AG04449 (cell line): Measurements from ENCODE around the gene ODC1.

Experiments
- CTCF ChIA-PET: fragments of 350-600 bp; formaldehyde crosslinking; extraction: SDS; loops from one replicate; lab custom pipeline; 2021; ENCODE audit warnings: antibody characterized with exemption; lab: Yijun Ruan, JAX
- POLR2A ChIA-PET: fragments of 400-600, 350-600 bp; formaldehyde crosslinking; extraction: SDS; loops from one replicate; lab custom pipeline; 2020; ENCODE audit warnings: antibody characterized with exemption, inconsistent platforms; lab: Yijun Ruan, JAX
- DNase-seq: peaks from one replicate; pipeline ENCODE4 v3.0.0-alpha.2; 2010; ENCODE audit warnings: low read depth, low spot score
- H3K4me3 ChIP-seq: 2 replicates; pipeline ENCODE4 v1.5.1; 2011; ENCODE audit warnings: low read depth, mild to moderate bottlenecking, control low read depth, low read length
- TF ChIP-seq, protein P1 (sequence below): IDR thresholded peaks from one replicate; pipeline ENCODE4 v1.5.1; 2011; ENCODE audit warnings: mild to moderate bottlenecking, moderate library complexity, low read length, control low read depth, inconsistent platforms; ENCODE audit not compliant: insufficient read depth; ENCODE audit errors: missing control alignments

The ODC1 gene

DNA sequence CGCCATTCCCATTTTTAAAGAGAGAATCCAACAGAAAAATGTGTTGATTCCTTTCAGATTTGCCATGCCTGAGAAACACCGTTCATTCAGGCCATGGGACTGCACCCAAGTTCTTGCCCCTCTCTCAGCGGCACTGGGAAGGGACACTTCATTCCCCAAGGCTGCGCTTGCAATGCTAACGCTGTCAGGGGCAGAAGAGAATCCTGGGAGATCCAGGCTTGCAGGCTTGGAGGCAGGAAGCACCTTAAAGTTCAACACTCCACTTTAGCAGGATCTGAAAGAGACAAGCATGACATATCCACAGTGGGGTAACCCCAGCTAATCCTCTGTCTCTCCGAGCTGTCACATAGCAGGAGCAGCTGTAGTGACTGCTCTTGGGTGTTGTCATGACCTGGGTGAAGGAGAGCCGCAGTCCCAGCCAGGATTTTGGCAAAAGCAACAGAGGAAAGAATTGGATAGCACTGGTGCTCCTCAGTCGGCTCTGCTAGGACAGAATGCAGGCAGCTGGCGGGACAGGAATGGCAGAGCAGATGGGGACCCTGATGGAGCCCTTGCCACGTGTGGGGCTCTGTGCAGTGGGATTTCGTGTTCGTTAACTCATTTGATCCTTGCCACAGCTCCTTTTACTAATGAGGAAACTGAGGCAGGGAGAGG is 22.0 kb upstream of the ODC1 start:
- DNase-seq: no peak
- ChIA-PET POLR2A (no interaction called here), CTCF (no interaction called here)
- TF ChIP-seq, protein P1, sequence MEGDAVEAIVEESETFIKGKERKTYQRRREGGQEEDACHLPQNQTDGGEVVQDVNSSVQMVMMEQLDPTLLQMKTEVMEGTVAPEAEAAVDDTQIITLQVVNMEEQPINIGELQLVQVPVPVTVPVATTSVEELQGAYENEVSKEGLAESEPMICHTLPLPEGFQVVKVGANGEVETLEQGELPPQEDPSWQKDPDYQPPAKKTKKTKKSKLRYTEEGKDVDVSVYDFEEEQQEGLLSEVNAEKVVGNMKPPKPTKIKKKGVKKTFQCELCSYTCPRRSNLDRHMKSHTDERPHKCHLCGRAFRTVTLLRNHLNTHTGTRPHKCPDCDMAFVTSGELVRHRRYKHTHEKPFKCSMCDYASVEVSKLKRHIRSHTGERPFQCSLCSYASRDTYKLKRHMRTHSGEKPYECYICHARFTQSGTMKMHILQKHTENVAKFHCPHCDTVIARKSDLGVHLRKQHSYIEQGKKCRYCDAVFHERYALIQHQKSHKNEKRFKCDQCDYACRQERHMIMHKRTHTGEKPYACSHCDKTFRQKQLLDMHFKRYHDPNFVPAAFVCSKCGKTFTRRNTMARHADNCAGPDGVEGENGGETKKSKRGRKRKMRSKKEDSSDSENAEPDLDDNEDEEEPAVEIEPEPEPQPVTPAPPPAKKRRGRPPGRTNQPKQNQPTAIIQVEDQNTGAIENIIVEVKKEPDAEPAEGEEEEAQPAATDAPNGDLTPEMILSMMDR: no peak
- no peak overlapping the region for H3K4me3 ChIP-seq

DNA sequence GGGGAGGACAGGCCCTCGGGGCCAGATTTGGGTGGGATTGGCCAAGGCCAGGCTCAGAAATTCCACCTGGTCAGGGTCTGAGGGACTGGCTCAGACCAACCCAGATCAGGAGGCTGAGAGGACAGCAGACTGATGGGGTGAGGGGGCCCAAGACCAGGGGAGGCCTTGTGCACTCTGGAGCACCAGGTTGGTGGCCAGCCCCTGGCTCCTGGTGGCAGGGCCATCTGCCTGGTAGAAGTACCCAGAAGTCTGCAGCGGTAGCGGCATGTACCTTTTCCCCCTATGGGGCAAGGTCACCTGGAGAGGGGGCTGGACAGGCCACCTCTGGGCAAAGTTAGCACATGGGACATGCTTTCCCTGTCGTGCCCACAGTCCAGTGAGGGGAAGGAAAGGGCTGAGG is 21.2 kb upstream of the ODC1 start:
- CTCF ChIA-PET: no interaction called here
- DNase-seq: no peak
- no peak overlapping the region for H3K4me3 ChIP-seq
- TF ChIP-seq, protein P1: no peak
- POLR2A ChIA-PET: no interaction called here

DNA sequence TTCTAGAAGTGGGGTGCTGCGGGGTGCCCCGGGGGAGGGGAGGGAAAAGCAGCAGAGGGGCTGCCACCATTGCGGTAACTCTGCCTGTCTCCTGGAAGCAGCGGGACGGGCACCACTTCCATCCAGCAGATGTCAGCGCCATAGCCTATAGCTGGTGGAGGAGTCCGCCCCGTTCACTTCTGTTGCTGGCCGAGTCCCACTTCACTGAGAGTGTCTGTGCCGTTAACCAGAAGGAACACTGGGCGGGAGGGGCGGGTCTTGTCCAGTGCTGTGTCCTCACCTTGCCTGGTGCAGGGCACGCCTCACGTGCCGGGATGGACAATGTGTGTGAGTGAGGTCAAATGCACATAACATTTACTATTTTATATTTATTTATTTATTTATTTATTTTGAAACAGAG is 19.3 kb upstream of the ODC1 start:
- TF ChIP-seq, protein P1: no peak
- CTCF ChIA-PET: interaction anchor here (0.8 kb wide), 1 partner anchor 192 kb away, joined by 3 read pairs; no protein-coding TSS in a partner anchor
- POLR2A ChIA-PET: no interaction called here
- no peak overlapping the region for H3K4me3 ChIP-seq
- no peak for DNase-seq

DNA sequence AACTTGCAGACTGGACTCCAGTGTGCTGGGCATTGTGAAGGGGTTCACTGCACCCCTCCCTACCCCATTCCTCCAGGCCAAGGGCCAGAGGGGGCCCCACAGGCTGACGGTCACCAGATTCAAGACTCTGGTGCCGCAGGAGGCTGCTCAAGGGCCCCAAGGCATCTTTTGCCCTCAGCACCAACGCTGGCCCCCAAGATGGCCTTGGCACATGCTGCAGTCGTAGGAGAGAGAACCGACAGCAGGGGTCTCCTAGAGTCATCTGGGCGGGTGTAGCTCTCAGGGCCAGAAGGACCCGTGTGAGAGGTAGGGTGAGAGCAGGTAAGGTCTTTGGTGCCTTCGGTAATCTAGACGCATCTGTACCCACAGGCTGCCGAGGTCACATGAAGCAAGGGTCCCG is 18.7 kb upstream of the ODC1 start:
- TF ChIP-seq, protein P1: no peak
- ChIA-PET CTCF (no interaction called here), POLR2A (no interaction called here)
- DNase-seq: no peak
- H3K4me3 ChIP-seq: no peak overlapping the region

DNA sequence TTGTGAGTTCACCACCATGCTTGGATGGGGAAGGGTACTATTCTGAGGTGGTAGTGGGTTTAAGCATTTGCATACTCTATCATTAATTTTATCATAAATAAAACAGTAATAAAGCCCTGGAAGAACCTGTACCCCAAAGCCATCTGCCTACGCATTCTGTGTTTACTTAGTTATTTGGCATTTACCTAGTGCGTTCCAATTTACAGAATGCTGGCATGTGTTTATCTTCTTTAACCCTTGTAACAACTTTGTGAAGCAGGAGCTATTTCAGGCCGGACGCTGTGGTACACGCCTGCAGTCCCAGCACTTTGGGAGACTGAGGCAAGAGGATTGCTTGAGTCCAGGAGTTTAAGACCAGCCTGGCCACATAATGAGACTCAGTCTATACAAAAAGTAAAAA is 17.8 kb upstream of the ODC1 start:
- POLR2A ChIA-PET: no interaction called here
- TF ChIP-seq, protein P1: no peak

DNA sequence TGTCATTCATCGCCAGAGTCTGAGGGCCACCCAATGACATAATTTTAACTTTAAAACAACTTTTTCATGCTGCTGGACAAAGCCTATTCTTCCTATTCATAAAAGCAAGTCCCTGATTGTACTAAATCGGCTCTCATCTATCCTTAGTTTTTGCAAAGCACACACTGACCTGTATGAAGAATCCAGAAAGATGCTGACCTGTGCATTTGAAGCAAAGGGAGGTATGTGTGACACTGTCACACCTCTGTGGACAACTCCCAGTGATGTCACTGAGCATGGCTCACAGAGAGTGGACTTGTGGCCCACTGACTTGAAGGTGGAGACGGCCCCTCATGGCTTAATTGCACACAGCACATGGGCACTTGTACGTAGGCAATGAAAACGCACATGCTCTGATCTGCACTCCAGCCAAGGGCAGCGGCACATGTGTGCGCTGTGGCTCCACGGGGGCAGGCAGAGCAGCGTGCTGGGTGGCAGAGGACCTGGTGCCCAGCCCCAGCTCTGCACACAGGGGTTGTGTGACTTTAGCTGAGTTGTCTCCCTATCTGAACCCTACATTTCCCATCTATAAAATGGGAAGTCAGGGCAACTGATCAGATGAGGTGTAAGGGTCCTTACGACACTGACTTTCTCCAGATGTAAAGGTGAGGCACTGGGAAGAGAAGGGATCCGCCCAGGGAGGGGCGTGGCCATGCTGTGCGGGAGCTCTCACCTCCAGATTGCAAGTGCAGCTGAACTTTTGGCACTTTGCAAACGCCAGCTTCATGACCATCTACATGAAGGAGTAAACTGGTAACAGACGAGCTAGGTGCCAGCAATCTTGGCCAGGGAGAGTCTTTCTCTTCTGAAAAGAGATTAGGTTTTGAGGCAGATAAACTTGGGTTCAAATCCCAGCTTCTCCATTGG is 14.3 kb upstream of the ODC1 start:
- TF ChIP-seq, protein P1: no peak
- ChIA-PET CTCF (interaction anchor here (1.0 kb wide), 1 partner anchor 9 kb away, joined by 3 read pairs; no protein-coding TSS in a partner anchor), POLR2A (no interaction called here)
- no peak for DNase-seq
- no peak overlapping the region for H3K4me3 ChIP-seq

More for the DNA sequence above, 17.8 kb upstream of the ODC1 start:
- no peak for DNase-seq
- no peak overlapping the region for H3K4me3 ChIP-seq
- CTCF ChIA-PET: no interaction called here
